OCI-LY3 (cell line): ENCODE data around the gene EEF2K.
"Not testable (repeated sequence)": the region's sequence is repeated elsewhere in the genome, so short reads cannot be mapped to it uniquely, and the experiment has no call there.

Experiments
- H2AFZ ChIP-seq: fragments of 200-600, 300-600 bp; shearing (Covaris generic); 2 replicates; pipeline ENCODE4 v1.6.0; 2014; ENCODE audit warnings: antibody characterized with exemption, low read depth, low read length
- H3K27ac ChIP-seq: fragments of 200-600, 300-600 bp; sonication (generic); 2 replicates; pipeline ENCODE4 v1.5.1; 2014; ENCODE audit warnings: mild to moderate bottlenecking, low read length, moderate library complexity, mixed read lengths
- H3K27me3 ChIP-seq: fragments of 200-600, 300-600 bp; sonication (generic); 2 replicates; pipeline ENCODE4 v1.6.1; 2014; ENCODE audit warnings: low read depth, low read length, mixed read lengths
- H3K36me3 ChIP-seq: fragments of 200-600, 300-600 bp; sonication (generic); replicated peaks from 2 replicates; pipeline ENCODE3; 2014; ENCODE audit warnings: low read depth, low read length, mixed read lengths
- H3K4me1 ChIP-seq: fragments of 300-600, 200-600 bp; sonication (generic); 2 replicates; pipeline ENCODE4 v1.6.1; 2014; ENCODE audit warnings: low read length, mixed read lengths
- H3K4me2 ChIP-seq: fragments of 200-600, 300-600 bp; sonication (generic); 2 replicates; pipeline ENCODE4 v1.6.1; 2014; ENCODE audit warnings: low read length, mixed read lengths
- H3K4me3 ChIP-seq: fragments of 300-600, 200-600 bp; sonication (generic); 2 replicates; pipeline ENCODE4 v1.5.1; 2014; ENCODE audit warnings: antibody characterized with exemption, mild to moderate bottlenecking, low read length, moderate library complexity
- H3K79me2 ChIP-seq: fragments of 300-600, 200-600 bp; shearing (Covaris generic); 2 replicates; pipeline ENCODE4 v1.6.1; 2014; ENCODE audit warnings: mild to moderate bottlenecking, low read length, mixed read lengths
- H3K9ac ChIP-seq: fragments of 300-600, 200-600 bp; shearing (Covaris generic); 2 replicates; pipeline ENCODE4 v1.6.0; 2014; ENCODE audit warnings: mild to moderate bottlenecking, low read length, moderate library complexity
- H3K9me3 ChIP-seq: fragments of 200-600, 300-600 bp; shearing (Covaris generic); 2 replicates; pipeline ENCODE4 v1.6.1; 2014; ENCODE audit warnings: low read length, mixed read lengths; ENCODE audit not compliant: insufficient read depth
- H4K20me1 ChIP-seq: fragments of 200-600, 300-600 bp; sonication (generic); 2 replicates; pipeline ENCODE4 v1.6.1; 2016; ENCODE audit warnings: low read length, mixed read lengths; ENCODE audit not compliant: insufficient read depth
- CTCF ChIP-seq: fragments of 200-600, 300-600 bp; sonication (generic); IDR thresholded peaks from 2 replicates; pipeline ENCODE4 v1.5.1; 2014; ENCODE audit warnings: antibody characterized with exemption, low read length, low read depth
- EZH2phosphoT487 ChIP-seq: fragments of 200-600 bp; shearing (Covaris generic); IDR thresholded peaks from 2 replicates; pipeline ENCODE4 v1.6.1; 2018; ENCODE audit warnings: antibody characterized with exemption, mixed run types, low read depth

The EEF2K gene

GRCh38 chr16:22299036-22299435 is 93.0 kb downstream of the EEF2K start:
- peak overlapping the region; percentile 99 for H3K4me3 ChIP-seq
- H3K79me2 ChIP-seq = peaks cover 66% of the 10 kb centered on the region
- peaks cover 43% of the 10 kb centered on the region for H4K20me1 ChIP-seq
- H3K9ac ChIP-seq = no peak overlapping the region
- no peaks in the 10 kb centered on the region for H3K9me3 ChIP-seq
- H3K36me3 ChIP-seq = peaks cover 10% of the 10 kb centered on the region
- no peaks in the 10 kb centered on the region for H3K27me3 ChIP-seq
- H2AFZ ChIP-seq = no peak overlapping the region
- no peak for TF ChIP-seq EZH2phosphoT487
- peak overlapping the region; percentile 89 for H3K27ac ChIP-seq
- peaks cover 12% of the 10 kb centered on the region for H3K4me1 ChIP-seq
- H3K4me2 ChIP-seq = peak overlapping the region; percentile 90

GRCh38 chr16:22300427-22301071 is 94.5 kb downstream of the EEF2K start:
- Histone ChIP-seq H3K79me2 (peaks cover 81% of the 10 kb centered on the region), H3K9ac (no peak overlapping the region), H4K20me1 (peaks cover 54% of the 10 kb centered on the region), H3K4me3 (peak overlapping the region; percentile 23; the same call in 1 of the 2 replicates), H3K4me1 (peaks cover 12% of the 10 kb centered on the region), H3K9me3 (no peaks in the 10 kb centered on the region), H3K27ac (no peak overlapping the region), H2AFZ (no peak overlapping the region), H3K36me3 (peaks cover 22% of the 10 kb centered on the region), H3K27me3 (no peaks in the 10 kb centered on the region), H3K4me2 (peak overlapping the region; percentile 18; the same call in 1 of the 2 replicates)
- no peak for TF ChIP-seq EZH2phosphoT487
- peak; percentile 68 for TF ChIP-seq CTCF

- not testable (repeated sequence) for H3K27me3 ChIP-seq, H3K4me2 ChIP-seq, H3K9me3 ChIP-seq, H3K4me1 ChIP-seq, H3K27ac ChIP-seq, H3K4me3 ChIP-seq, H2AFZ ChIP-seq, H3K9ac ChIP-seq
- peaks cover 87% of the 10 kb centered on the region for H3K79me2 ChIP-seq
- peaks cover 27% of the 10 kb centered on the region for H3K36me3 ChIP-seq
- peaks cover 54% of the 10 kb centered on the region for H4K20me1 ChIP-seq
These were observed 95.3 kb downstream of the EEF2K start for GRCh38 chr16:22301423-22301822.

- H3K79me2 ChIP-seq = peaks cover 86% of the 10 kb centered on the region
These were observed 96.8 kb downstream of the EEF2K start for GRCh38 chr16:22302776-22303363.

More at GRCh38 chr16:22302776-22303363, 96.8 kb downstream of the EEF2K start:
- Histone ChIP-seq H3K4me1 (peaks cover 7% of the 10 kb centered on the region; the same call in 1 of the 2 replicates), H4K20me1 (peaks cover 50% of the 10 kb centered on the region), H3K4me3 (no peak overlapping the region), H3K4me2 (no peak overlapping the region), H3K27me3 (no peaks in the 10 kb centered on the region), H3K36me3 (peaks cover 33% of the 10 kb centered on the region), H3K9me3 (no peaks in the 10 kb centered on the region), H3K9ac (no peak overlapping the region), H3K27ac (no peak overlapping the region), H2AFZ (no peak overlapping the region)
- TF ChIP-seq EZH2phosphoT487 (no peak), CTCF (no peak)
